ENCODE data around the gene TKTL2. TPM values are rescaled to one million over a fixed set of nuclear protein-coding genes. Genes with fewer than 3 reads are reported as not detected.

The TKTL2 gene, protein sequence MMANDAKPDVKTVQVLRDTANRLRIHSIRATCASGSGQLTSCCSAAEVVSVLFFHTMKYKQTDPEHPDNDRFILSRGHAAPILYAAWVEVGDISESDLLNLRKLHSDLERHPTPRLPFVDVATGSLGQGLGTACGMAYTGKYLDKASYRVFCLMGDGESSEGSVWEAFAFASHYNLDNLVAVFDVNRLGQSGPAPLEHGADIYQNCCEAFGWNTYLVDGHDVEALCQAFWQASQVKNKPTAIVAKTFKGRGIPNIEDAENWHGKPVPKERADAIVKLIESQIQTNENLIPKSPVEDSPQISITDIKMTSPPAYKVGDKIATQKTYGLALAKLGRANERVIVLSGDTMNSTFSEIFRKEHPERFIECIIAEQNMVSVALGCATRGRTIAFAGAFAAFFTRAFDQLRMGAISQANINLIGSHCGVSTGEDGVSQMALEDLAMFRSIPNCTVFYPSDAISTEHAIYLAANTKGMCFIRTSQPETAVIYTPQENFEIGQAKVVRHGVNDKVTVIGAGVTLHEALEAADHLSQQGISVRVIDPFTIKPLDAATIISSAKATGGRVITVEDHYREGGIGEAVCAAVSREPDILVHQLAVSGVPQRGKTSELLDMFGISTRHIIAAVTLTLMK
- not detected in 2 replicates for total RNA-seq

DNA sequence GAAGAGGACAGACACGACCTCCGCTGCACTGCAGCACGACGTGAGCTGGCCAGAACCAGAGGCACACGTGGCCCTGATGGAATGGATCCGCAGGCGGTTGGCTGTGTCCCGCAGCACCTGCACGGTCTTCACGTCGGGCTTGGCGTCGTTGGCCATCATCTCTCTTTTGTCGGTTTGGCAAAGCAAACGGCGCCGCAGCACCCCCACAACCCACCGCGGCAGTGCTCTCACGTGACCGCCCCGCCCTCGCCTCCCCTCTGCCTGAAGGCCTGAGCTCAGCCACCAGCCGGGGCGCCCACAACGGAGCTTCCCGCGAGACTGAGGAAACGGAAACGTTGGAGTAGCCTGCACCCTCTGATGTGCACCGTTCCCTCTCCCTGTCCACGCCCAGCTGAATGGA is at the start of gene TKTL2:
TSS of gene TKTL2 (minus strand) at position 179 of the 400 bp plus-strand sequence. CDS start at position 159, 20 bp downstream.

DNA sequence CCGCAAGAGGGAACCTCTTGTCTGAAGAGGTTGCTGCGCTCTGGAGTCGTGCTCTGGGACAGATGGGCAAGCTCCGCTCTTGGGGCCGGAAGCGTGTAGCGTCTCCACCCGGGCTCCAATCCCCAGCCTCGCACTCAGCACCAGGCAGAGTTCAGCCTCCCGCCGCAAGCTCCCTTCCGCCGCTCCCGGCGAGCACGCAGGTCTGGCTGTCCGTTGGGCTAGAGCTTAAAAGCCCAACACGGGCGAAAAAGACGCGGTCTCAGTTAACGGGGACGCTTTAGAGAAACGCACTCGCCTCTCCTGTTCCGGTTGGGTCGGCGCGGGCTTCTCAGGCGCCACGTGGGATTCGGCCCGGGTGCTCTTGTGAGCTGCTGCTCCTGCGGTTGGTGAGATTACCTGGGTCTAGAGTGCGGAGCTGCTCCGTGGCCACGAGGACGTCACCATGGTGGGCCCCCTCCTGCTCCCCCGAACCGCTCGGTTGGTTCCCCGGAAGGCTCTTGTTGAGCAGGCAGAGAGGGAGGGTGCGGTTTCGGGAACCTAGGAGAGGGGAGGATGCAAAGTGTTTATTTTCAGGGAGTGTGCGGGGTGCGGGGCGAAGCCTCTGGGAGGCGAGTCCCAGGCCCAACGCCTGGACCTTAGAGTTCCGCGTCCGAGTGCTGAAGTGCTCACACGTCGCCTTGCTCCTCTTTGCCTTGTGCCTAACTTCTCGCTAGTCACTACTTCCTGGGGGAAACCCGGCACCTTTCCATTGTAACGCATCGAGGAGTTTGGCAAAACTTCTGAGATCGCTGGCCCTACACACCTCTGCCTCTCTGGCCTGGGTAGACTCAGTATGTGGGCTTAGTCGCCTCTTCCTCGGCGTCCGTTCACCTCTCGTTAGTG is 21.0 kb upstream of the TKTL2 start, which contains the start of gene TMA16:
TSS of gene TMA16 (plus strand) at position 331 of the 882 bp plus-strand sequence. CDS start at position 443, 112 bp downstream.

Other genes starting within 250 kb of the TKTL2 start
- gene NPY1R, start 141.2 kb downstream of the TKTL2 start, total RNA-seq = 1.3 TPM in 1 of 2 replicates, not detected in the other
- not detected in 2 replicates for gene NPY5R, start 129.9 kb downstream of the TKTL2 start, total RNA-seq
- gene TMA16, start 20.9 kb upstream of the TKTL2 start, total RNA-seq = 20.4 and 20.5 TPM in 2 replicates